Activated naive CD8-positive, alpha-beta T cell treated with anti-CD3 and anti-CD28 coated beads, Interleukin-2, amount 10 ng/mL, durations not matched to agents 7 days and 5 days (primary cell): ENCODE measurements around the gene BACH2. TPM values are rescaled to one million over a fixed set of nuclear protein-coding genes. Genes with fewer than 3 reads are reported as not detected.
A peak's percentile ranks its signal among the peaks of the same experiment; 100 is the strongest.
"Not testable (repeated sequence)": the region's sequence is repeated elsewhere in the genome, so short reads cannot be mapped to it uniquely, and the experiment has no call there.

Experiments used
- ATAC-seq: fragments of 150-1000 bp; cut with Tn5 transposase; one replicate; pipeline ENCODE4 v1.10.0; 2021; ENCODE audit warnings: low read depth, moderate library complexity
- POLR2A ChIA-PET: fragments of 350-600 bp; sonication (Branson Sonifier 250); formaldehyde crosslinking; loops from one replicate; lab custom pipeline; 2021; ENCODE audit warnings: antibody characterized with exemption; lab: Charles Lee
- DNase-seq: peaks from one replicate; pipeline ENCODE4 v3.0.0; 2021
- H3K27ac Mint-ChIP-seq: one replicate; pipeline ENCODE4 v1.8.0; 2022; ENCODE audit warnings: mild to moderate bottlenecking, mixed read lengths
- H3K27me3 Mint-ChIP-seq: one replicate; pipeline ENCODE4 v1.8.0; 2022; ENCODE audit warnings: mild to moderate bottlenecking, moderate library complexity, mixed read lengths
- H3K36me3 Mint-ChIP-seq: one replicate; pipeline ENCODE4 v1.8.0; 2021; ENCODE audit warnings: mild to moderate bottlenecking, mixed read lengths
- H3K4me1 Mint-ChIP-seq: one replicate; pipeline ENCODE4 v1.8.0; 2021; ENCODE audit warnings: mixed read lengths
- H3K4me3 Mint-ChIP-seq: one replicate; pipeline ENCODE4 v1.8.0; 2022; ENCODE audit warnings: mild to moderate bottlenecking, moderate library complexity, mixed read lengths
- H3K9me3 Mint-ChIP-seq: one replicate; pipeline ENCODE4 v1.8.0; 2021; ENCODE audit warnings: mixed read lengths
- total RNA-seq, 2 experiments: library from RNA; stranded (reverse); gene quantifications; one replicate each; pipeline ENCODE4 v1.2.3, GENCODE V29; 2021

Gene BACH2
- total RNA-seq, 2 experiments from 2014 or later = 61.7 to 65.8 TPM

DNA sequence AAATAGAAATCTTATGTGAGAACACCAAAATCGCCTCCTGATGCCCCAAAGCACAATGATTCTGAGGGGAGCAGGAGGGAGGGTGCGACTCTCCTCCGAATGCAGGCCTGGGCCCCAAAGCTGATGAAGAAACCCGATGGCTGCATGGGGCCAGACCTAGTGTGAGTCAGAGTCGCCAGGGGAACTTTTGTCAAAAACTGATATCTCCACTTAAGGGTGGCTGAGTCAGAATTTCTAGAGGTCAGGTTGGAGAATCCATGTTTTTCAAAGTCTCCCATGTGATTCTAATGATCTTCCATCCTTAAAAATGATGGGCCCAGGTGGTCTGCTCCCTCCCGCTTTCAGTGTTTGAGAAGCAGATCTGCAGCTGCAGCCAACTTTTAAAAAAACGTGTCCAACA, 172.8 kb downstream of the BACH2 start:
- Mint-ChIP-seq H3K36me3 (peaks cover 26% of the 10 kb centered on the region), H3K4me1 (peaks cover 56% of the 10 kb centered on the region), H3K9me3 (no peaks in the 10 kb centered on the region), H3K4me3 (no peak overlapping the region), H3K27me3 (no peaks in the 10 kb centered on the region), H3K27ac (no peak overlapping the region)
- POLR2A ChIA-PET = interaction anchor here (1.3 kb wide), 1 partner anchor 15 kb away, joined by 3 read pairs; no protein-coding TSS in a partner anchor
- DNase-seq = no peak
- ATAC-seq = no peak

DNA sequence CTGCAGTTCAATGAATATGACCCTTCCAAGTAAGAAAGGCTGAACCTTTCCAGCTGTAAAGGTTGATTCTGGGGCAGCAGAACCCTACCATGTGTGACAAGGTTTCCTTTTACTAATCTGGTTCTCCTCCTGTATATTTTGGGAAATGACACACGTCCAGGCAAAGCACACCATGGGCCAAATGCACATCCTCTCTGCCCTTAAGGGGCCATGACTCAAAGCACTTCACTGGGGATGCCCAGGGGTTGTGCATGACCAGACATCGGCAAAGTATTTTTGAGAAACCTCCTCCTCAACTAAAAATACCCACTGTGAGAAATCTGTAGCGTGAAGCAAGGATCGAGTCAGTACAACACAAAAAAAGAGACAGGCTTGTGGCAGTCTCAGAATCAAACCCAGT, 174.7 kb downstream of the BACH2 start:
- peak overlapping the region; percentile 82 for H3K27ac Mint-ChIP-seq
- no peaks in the 10 kb centered on the region for H3K27me3 Mint-ChIP-seq
- ATAC-seq (no peak), DNase-seq (no peak)
- H3K36me3 Mint-ChIP-seq = peaks cover 34% of the 10 kb centered on the region
- POLR2A ChIA-PET = no interaction called here
- peaks cover 50% of the 10 kb centered on the region for H3K4me1 Mint-ChIP-seq
- peaks cover under 1% of the 10 kb centered on the region for H3K9me3 Mint-ChIP-seq
- H3K4me3 Mint-ChIP-seq = peak overlapping the region; percentile 63

GRCh38 chr6:90120327-90120726, 176.3 kb downstream of the BACH2 start:
- no peak overlapping the region for H3K4me3 Mint-ChIP-seq
- POLR2A ChIA-PET = interaction anchor here (0.6 to 1.3 kb wide), 2 partner anchors 11 to 296 kb away, joined by 4 to 6 read pairs; no protein-coding TSS in a partner anchor
- H3K9me3 Mint-ChIP-seq = peaks cover 8% of the 10 kb centered on the region
- H3K4me1 Mint-ChIP-seq = peaks cover 37% of the 10 kb centered on the region
- no peak for ATAC-seq
- H3K27ac Mint-ChIP-seq = no peak overlapping the region
- no peak for DNase-seq
- H3K36me3 Mint-ChIP-seq = peaks cover 46% of the 10 kb centered on the region
- no peaks in the 10 kb centered on the region for H3K27me3 Mint-ChIP-seq

DNA sequence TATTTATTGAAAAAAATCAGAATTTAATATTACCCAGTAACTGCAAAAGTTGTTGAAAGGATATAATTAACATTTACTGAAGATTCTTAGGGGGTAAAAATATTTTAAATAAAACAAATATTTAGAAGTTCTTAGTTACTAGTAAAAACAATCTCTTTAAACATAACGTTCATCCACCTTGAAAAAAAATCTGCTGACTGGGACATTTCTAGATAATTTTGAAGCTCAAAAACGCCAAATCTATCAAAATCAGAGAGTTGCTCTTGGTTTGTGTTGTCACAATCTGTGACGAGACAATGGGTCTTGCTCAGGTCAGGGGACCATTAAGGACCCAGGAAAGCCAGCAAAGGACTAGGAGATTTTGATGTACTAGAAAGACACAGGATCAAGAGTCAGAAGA, 177.0 kb downstream of the BACH2 start:
- DNase-seq = no peak
- Mint-ChIP-seq H3K9me3 (peaks cover 13% of the 10 kb centered on the region), H3K36me3 (peaks cover 50% of the 10 kb centered on the region), H3K27me3 (no peaks in the 10 kb centered on the region), H3K4me1 (peaks cover 33% of the 10 kb centered on the region), H3K4me3 (no peak overlapping the region), H3K27ac (no peak overlapping the region)
- ATAC-seq = no peak
- POLR2A ChIA-PET = interaction anchor here (1.3 to 1.5 kb wide), 2 partner anchors 10 to 68 kb away, joined by 3 to 4 read pairs; no protein-coding TSS in a partner anchor

DNA sequence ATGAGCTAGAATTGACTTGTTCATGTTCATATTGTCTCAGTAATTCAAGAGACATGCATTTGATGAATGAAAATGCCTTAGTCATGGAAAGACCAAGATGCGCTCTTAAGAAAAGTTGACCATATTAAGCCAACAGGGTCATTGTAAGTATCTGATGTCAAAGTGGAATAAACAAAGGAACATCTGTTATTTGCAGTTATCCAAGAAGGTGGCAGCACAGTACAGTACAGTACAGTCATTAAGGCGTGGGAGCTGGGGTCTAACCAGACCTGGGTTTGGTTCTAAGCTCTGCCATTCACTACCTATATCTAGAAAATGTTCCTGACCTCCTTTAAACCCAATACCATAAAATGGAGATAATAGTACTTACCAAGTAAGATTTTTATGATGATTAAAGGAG, 178.1 kb downstream of the BACH2 start:
- no peaks in the 10 kb centered on the region for H3K27me3 Mint-ChIP-seq
- no peak for ATAC-seq
- peaks cover 33% of the 10 kb centered on the region for H3K4me1 Mint-ChIP-seq
- H3K4me3 Mint-ChIP-seq = no peak overlapping the region
- no peak overlapping the region for H3K27ac Mint-ChIP-seq
- POLR2A ChIA-PET = interaction anchor here (1.5 kb wide), 1 partner anchor 69 kb away, joined by 3 read pairs; no protein-coding TSS in a partner anchor
- DNase-seq = no peak
- H3K36me3 Mint-ChIP-seq = peaks cover 60% of the 10 kb centered on the region
- H3K9me3 Mint-ChIP-seq = peaks cover 22% of the 10 kb centered on the region

DNA sequence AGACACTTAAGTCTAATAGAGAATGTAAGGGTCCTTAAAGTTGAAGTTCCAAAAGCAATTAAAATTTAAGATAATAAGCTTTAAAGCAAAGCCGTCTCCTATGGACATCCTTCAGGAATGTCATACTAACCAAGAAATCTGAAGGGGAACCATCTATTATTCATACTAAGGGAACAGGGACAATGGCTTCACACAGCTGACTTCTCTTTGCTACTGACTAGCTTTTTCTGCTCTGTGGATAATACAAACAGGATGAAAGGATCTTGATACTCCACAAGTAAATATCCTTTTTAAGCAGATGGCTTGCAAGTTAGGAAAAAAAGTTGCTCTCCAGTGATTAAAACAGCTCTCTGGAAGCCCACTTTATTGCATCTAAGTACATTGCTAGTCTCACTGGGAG, 178.6 kb downstream of the BACH2 start:
- H3K27me3 Mint-ChIP-seq = no peaks in the 10 kb centered on the region
- DNase-seq (no peak), ATAC-seq (no peak)
- POLR2A ChIA-PET = interaction anchor here (1.2 kb wide), 1 partner anchor 8 kb away, joined by 4 read pairs; no protein-coding TSS in a partner anchor
- no peak overlapping the region for H3K27ac Mint-ChIP-seq
- peaks cover 63% of the 10 kb centered on the region for H3K36me3 Mint-ChIP-seq
- H3K9me3 Mint-ChIP-seq = peaks cover 26% of the 10 kb centered on the region
- peaks cover 35% of the 10 kb centered on the region for H3K4me1 Mint-ChIP-seq
- no peak overlapping the region for H3K4me3 Mint-ChIP-seq

DNA sequence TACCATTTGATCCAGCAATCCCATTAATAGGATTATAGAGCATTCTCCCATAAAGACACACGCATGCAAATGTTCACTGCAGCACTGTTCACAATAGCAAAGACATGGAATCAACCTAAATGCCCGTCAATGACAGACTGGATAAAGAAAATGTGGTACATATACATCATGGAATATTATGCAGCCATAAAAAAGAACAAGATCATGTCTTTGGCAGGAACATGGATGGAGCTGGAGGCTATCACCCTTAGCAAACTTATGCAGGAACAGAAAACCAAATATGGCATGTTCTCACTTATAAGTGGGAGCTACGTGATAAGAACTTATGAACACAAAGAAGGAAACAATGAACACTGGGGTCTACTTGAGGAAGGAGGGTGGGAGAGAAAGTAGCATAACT, 180.5 kb downstream of the BACH2 start:
- Mint-ChIP-seq H3K4me1 (peaks cover 40% of the 10 kb centered on the region), H3K36me3 (peaks cover 64% of the 10 kb centered on the region), H3K9me3 (peaks cover 32% of the 10 kb centered on the region)
- H3K27me3 Mint-ChIP-seq, H3K27ac Mint-ChIP-seq, H3K4me3 Mint-ChIP-seq, DNase-seq, POLR2A ChIA-PET, ATAC-seq: not testable (repeated sequence)

GRCh38 chr6:90113389-90113788, 183.3 kb downstream of the BACH2 start:
- Mint-ChIP-seq H3K27me3 (no peaks in the 10 kb centered on the region), H3K4me1 (peaks cover 51% of the 10 kb centered on the region), H3K9me3 (peaks cover 32% of the 10 kb centered on the region), H3K36me3 (peaks cover 57% of the 10 kb centered on the region), H3K4me3 (no peak overlapping the region), H3K27ac (peak overlapping the region; percentile 22)
- ATAC-seq (no peak), DNase-seq (no peak)
- POLR2A ChIA-PET = no interaction called here

DNA sequence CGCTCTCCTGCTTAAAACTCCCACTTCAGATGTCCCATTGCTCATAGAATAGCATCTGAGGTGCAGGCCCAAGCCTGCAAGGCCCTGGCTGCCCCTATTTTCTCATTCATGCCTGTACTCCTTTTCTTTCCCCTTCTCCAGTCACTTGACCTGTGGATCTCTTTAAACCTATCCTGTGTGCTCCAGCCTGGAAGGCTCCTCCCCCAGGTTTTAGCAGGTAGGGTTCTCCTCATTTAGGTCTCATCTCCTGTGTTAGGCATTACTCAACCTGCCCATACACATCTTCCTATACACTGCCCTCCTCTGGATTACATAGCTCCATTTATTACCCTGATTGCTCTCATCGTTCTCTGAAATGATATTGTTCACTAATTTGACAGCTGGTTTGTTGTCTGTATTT, 185.3 kb downstream of the BACH2 start:
- POLR2A ChIA-PET = interaction anchor here (0.7 to 5.8 kb wide), 8 partner anchors 13 to 171 kb away, joined by 3 to 53 read pairs (median 5); no protein-coding TSS in a partner anchor
- Mint-ChIP-seq H3K27ac (peak overlapping the region; percentile 93), H3K36me3 (peaks cover 45% of the 10 kb centered on the region), H3K9me3 (peaks cover 29% of the 10 kb centered on the region), H3K27me3 (no peaks in the 10 kb centered on the region), H3K4me1 (peaks cover 57% of the 10 kb centered on the region), H3K4me3 (peak overlapping the region; percentile 64)
- ATAC-seq (peak; percentile 40), DNase-seq (no peak)

DNA sequence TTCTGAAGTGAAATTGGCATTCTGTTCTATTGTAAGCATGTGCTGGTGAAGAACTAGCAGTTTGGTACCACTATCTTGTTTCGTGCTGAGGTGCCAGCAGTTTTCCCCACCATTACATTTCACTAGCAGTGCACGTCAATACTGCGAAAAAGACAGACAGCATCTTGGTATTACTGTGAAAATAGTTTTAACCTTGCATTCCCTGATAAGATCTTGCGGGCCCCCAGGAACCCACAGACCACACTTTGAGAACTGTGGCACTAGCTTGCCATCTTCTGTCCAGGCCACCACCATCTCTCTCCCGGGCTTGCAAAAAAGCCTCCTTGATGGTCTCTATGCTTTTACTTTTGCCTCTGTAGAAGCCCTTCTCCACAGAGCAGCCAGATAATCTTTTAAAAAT, 185.7 kb downstream of the BACH2 start:
- Mint-ChIP-seq H3K36me3 (peaks cover 41% of the 10 kb centered on the region), H3K4me1 (peaks cover 59% of the 10 kb centered on the region)

GRCh38 chr6:90109141-90109540, 187.5 kb downstream of the BACH2 start:
- peaks cover 28% of the 10 kb centered on the region for H3K36me3 Mint-ChIP-seq

More for the DNA sequence above, 185.7 kb downstream of the BACH2 start:
- DNase-seq (peak; percentile 87), ATAC-seq (peak; percentile 79)
- Mint-ChIP-seq H3K27me3 (no peaks in the 10 kb centered on the region), H3K27ac (peak overlapping the region; percentile 93), H3K4me3 (peak overlapping the region; percentile 64), H3K9me3 (peaks cover 25% of the 10 kb centered on the region)
- POLR2A ChIA-PET = interaction anchor here (0.5 to 5.8 kb wide), 8 partner anchors 13 to 170 kb away, joined by 3 to 53 read pairs (median 5); no protein-coding TSS in a partner anchor

GRCh38 chr6:90107771-90108282, 188.8 kb downstream of the BACH2 start:
- DNase-seq (no peak), ATAC-seq (peak; percentile 49)
- H3K27ac Mint-ChIP-seq = peak overlapping the region; percentile 74
- H3K4me1 Mint-ChIP-seq = peaks cover 78% of the 10 kb centered on the region
- no peaks in the 10 kb centered on the region for H3K27me3 Mint-ChIP-seq
- peak overlapping the region; percentile 60 for H3K4me3 Mint-ChIP-seq
- H3K36me3 Mint-ChIP-seq = peaks cover 27% of the 10 kb centered on the region
- POLR2A ChIA-PET = interaction anchor here (0.7 to 5.8 kb wide), 5 partner anchors 26 to 177 kb away, joined by 3 to 53 read pairs (median 5); no protein-coding TSS in a partner anchor
- peaks cover 4% of the 10 kb centered on the region for H3K9me3 Mint-ChIP-seq

More at GRCh38 chr6:90109141-90109540, 187.5 kb downstream of the BACH2 start:
- peak overlapping the region; percentile 84 for H3K27ac Mint-ChIP-seq
- POLR2A ChIA-PET = interaction anchor here (0.6 to 5.8 kb wide), 14 partner anchors 8 to 176 kb away, joined by 3 to 53 read pairs (median 4); no protein-coding TSS in a partner anchor
- peak overlapping the region; percentile 75 for H3K4me3 Mint-ChIP-seq
- peak; percentile 23 for ATAC-seq
- no peak for DNase-seq
- no peaks in the 10 kb centered on the region for H3K27me3 Mint-ChIP-seq
- peaks cover 14% of the 10 kb centered on the region for H3K9me3 Mint-ChIP-seq
- peaks cover 71% of the 10 kb centered on the region for H3K4me1 Mint-ChIP-seq

GRCh38 chr6:90107371-90107770, 189.3 kb downstream of the BACH2 start:
- peaks cover 26% of the 10 kb centered on the region for H3K36me3 Mint-ChIP-seq
- peaks cover 75% of the 10 kb centered on the region for H3K4me1 Mint-ChIP-seq
- no peak for ATAC-seq
- no peak for DNase-seq
- POLR2A ChIA-PET = interaction anchor here (0.7 to 5.8 kb wide), 3 partner anchors 25 to 165 kb away, joined by 3 to 53 read pairs (median 3); no protein-coding TSS in a partner anchor
- peak overlapping the region; percentile 60 for H3K4me3 Mint-ChIP-seq
- H3K27me3 Mint-ChIP-seq = no peaks in the 10 kb centered on the region
- H3K9me3 Mint-ChIP-seq = no peaks in the 10 kb centered on the region
- H3K27ac Mint-ChIP-seq = peak overlapping the region; percentile 74
